ENCODE measurements around the gene SOX6. TPM values are rescaled to one million over a fixed set of nuclear protein-coding genes. Genes with fewer than 3 reads are reported as not detected.
A peak's percentile ranks its signal among the peaks of the same experiment; 100 is the strongest.

The SOX6 gene
- total RNA-seq, 1 experiment from 2014 or later: 5.1 TPM

- no peaks in the 10 kb centered on the region for H3K27me3 ChIP-seq (ENCODE audit: insufficient read depth, low read depth)
- H2AFZ ChIP-seq: no peak overlapping the region
- peaks cover 23% of the 10 kb centered on the region for H3K4me1 ChIP-seq (replicated peaks; ENCODE audit: insufficient read depth)
- H3K79me2 ChIP-seq (ENCODE audit: low read depth): no peaks in the 10 kb centered on the region
- H3K27ac ChIP-seq: no peak overlapping the region
- H3K9me2 ChIP-seq (ENCODE audit: insufficient read depth): no peaks in the 10 kb centered on the region
- no peak overlapping the region for H3K4me3 ChIP-seq
- BruUV-seq (replicated peaks): no TSS peak
- TF ChIP-seq, protein P1, sequence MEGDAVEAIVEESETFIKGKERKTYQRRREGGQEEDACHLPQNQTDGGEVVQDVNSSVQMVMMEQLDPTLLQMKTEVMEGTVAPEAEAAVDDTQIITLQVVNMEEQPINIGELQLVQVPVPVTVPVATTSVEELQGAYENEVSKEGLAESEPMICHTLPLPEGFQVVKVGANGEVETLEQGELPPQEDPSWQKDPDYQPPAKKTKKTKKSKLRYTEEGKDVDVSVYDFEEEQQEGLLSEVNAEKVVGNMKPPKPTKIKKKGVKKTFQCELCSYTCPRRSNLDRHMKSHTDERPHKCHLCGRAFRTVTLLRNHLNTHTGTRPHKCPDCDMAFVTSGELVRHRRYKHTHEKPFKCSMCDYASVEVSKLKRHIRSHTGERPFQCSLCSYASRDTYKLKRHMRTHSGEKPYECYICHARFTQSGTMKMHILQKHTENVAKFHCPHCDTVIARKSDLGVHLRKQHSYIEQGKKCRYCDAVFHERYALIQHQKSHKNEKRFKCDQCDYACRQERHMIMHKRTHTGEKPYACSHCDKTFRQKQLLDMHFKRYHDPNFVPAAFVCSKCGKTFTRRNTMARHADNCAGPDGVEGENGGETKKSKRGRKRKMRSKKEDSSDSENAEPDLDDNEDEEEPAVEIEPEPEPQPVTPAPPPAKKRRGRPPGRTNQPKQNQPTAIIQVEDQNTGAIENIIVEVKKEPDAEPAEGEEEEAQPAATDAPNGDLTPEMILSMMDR (conservative IDR thresholded peaks at IDR 0.05): no peak
- no peak for TF ChIP-seq EZH2 (IDR thresholded peaks at IDR 0.05; ENCODE audit: low read depth)
- intact Hi-C loops (cut with micrococcal nuclease; ENCODE audit: unreplicated experiment): no loop called here
- DNase-seq: no peak
- H3K4me2 ChIP-seq: no peak overlapping the region
- H4K20me1 ChIP-seq (ENCODE audit: insufficient read depth): no peaks in the 10 kb centered on the region
- no peaks in the 10 kb centered on the region for H3K9me3 ChIP-seq (ENCODE audit: insufficient read depth, low read depth)
- ChIA-PET CTCF (no interaction called here), POLR2A (ENCODE audit: unreplicated experiment) (interaction anchor here (0.7 kb wide), 1 partner anchor 826 kb away, joined by 9 read pairs; no protein-coding TSS in a partner anchor)
- no peaks in the 10 kb centered on the region for H3K36me3 ChIP-seq (ENCODE audit: low read depth)
- peaks cover 7% of the 10 kb centered on the region; the same call in 1 of the 2 replicates for H3F3A ChIP-seq (ENCODE audit: insufficient read depth, low read depth)
Measured at GRCh38 chr11:16158426-16158994, 197.8 kb downstream of the SOX6 start.

- no peaks in the 10 kb centered on the region for H3K9me3 ChIP-seq (ENCODE audit: insufficient read depth, low read depth)
- H3K4me2 ChIP-seq: no peak overlapping the region
- no peak for DNase-seq
- no peak overlapping the region for H2AFZ ChIP-seq
- no peaks in the 10 kb centered on the region for H3K27me3 ChIP-seq (ENCODE audit: insufficient read depth, low read depth)
- no TSS peak for BruUV-seq (replicated peaks)
- intact Hi-C loops (cut with micrococcal nuclease; ENCODE audit: unreplicated experiment): no loop called here
- peaks cover 25% of the 10 kb centered on the region for H3K4me1 ChIP-seq (replicated peaks; ENCODE audit: insufficient read depth)
- CTCF ChIA-PET: no interaction called here
- H4K20me1 ChIP-seq (ENCODE audit: insufficient read depth): no peaks in the 10 kb centered on the region
- no peaks in the 10 kb centered on the region for H3K36me3 ChIP-seq (ENCODE audit: low read depth)
- H3K4me3 ChIP-seq: no peak overlapping the region
- no peaks in the 10 kb centered on the region for H3K79me2 ChIP-seq (ENCODE audit: low read depth)
- H3K9me2 ChIP-seq (ENCODE audit: insufficient read depth): no peaks in the 10 kb centered on the region
- no peak overlapping the region for H3K27ac ChIP-seq
- POLR2A ChIA-PET (ENCODE audit: unreplicated experiment): no interaction called here
- TF ChIP-seq, protein P1 (conservative IDR thresholded peaks at IDR 0.05): no peak
- no peak for TF ChIP-seq EZH2 (IDR thresholded peaks at IDR 0.05; ENCODE audit: low read depth)
- H3F3A ChIP-seq (ENCODE audit: insufficient read depth, low read depth): peaks cover 7% of the 10 kb centered on the region; the same call in 1 of the 2 replicates
Measured at GRCh38 chr11:16157327-16157726, 199.0 kb downstream of the SOX6 start.

- Histone ChIP-seq H4K20me1 (ENCODE audit: insufficient read depth) (no peaks in the 10 kb centered on the region), H3F3A (ENCODE audit: insufficient read depth, low read depth) (peaks cover 7% of the 10 kb centered on the region; the same call in 1 of the 2 replicates), H3K4me3 (no peak overlapping the region), H3K36me3 (ENCODE audit: low read depth) (no peaks in the 10 kb centered on the region), H3K27me3 (ENCODE audit: insufficient read depth, low read depth) (no peaks in the 10 kb centered on the region), H3K4me2 (no peak overlapping the region; the same call in 1 of the 2 replicates), H2AFZ (no peak overlapping the region), H3K4me1 (replicated peaks; ENCODE audit: insufficient read depth) (peaks cover 25% of the 10 kb centered on the region), H3K9me2 (ENCODE audit: insufficient read depth) (no peaks in the 10 kb centered on the region), H3K79me2 (ENCODE audit: low read depth) (no peaks in the 10 kb centered on the region), H3K9me3 (ENCODE audit: insufficient read depth, low read depth) (no peaks in the 10 kb centered on the region), H3K27ac (peak overlapping the region; percentile 76)
- no TSS peak for BruUV-seq (replicated peaks)
- ChIA-PET POLR2A (ENCODE audit: unreplicated experiment) (no interaction called here), CTCF (no interaction called here)
- intact Hi-C loops (cut with micrococcal nuclease; ENCODE audit: unreplicated experiment): loop anchor here (2.0 kb wide), 1 partner anchor 187 kb away; no protein-coding TSS in a partner anchor
- no peak for DNase-seq
- TF ChIP-seq, protein P1 (conservative IDR thresholded peaks at IDR 0.05): no peak
- no peak for TF ChIP-seq EZH2 (IDR thresholded peaks at IDR 0.05; ENCODE audit: low read depth)
Measured at GRCh38 chr11:16155448-16155847, 200.9 kb downstream of the SOX6 start.
